HG02885 (cell line): Measurements from ENCODE around the gene P2RY8.

Experiments
- ATAC-seq: cut with Tn5 transposase; IDR thresholded peaks from one replicate; pipeline ENCODE4 v1.9.1; 2021; ENCODE audit warnings: mild to moderate bottlenecking; ENCODE audit not compliant: unreplicated experiment, poor library complexity

P2RY8 gene

GRCh38 chrX:1423215-1423614 is 113.8 kb downstream of the P2RY8 start:
- ATAC-seq: no peak

- no peak for ATAC-seq
Observed at GRCh38 chrX:1422135-1422465, 114.9 kb downstream of the P2RY8 start.

GRCh38 chrX:1421433-1422134 is 115.4 kb downstream of the P2RY8 start:
- no peak for ATAC-seq

- no peak for ATAC-seq
Observed at GRCh38 chrX:1420371-1420770, 116.6 kb downstream of the P2RY8 start.

GRCh38 chrX:1419545-1420355 is 117.2 kb downstream of the P2RY8 start:
- ATAC-seq: no peak

GRCh38 chrX:1418901-1419544 is 118.0 kb downstream of the P2RY8 start:
- no peak for ATAC-seq

GRCh38 chrX:1417921-1418771 is 118.8 kb downstream of the P2RY8 start:
- ATAC-seq: no peak

GRCh38 chrX:1416965-1417760 is 119.8 kb downstream of the P2RY8 start:
- no peak for ATAC-seq

- ATAC-seq: no peak
Observed at GRCh38 chrX:1416327-1416784, 120.6 kb downstream of the P2RY8 start.
